HepG2 (cell line): ENCODE results near the gene CCDC124. TPM values are rescaled to one million over a fixed set of nuclear protein-coding genes. Genes with fewer than 3 reads are reported as not detected.

Experiments used
- ARNT2 ChIP-seq: sonication (generic); formaldehyde crosslinking; IDR thresholded peaks from 2 replicates; pipeline ENCODE4 v1.8.0; 2022; ENCODE audit warnings: mild to moderate bottlenecking, low read depth, missing genetic modification reagents, moderate library complexity
- ATF7-NPFF ChIP-seq: sonication (generic); formaldehyde crosslinking; IDR thresholded peaks from 2 replicates; pipeline ENCODE4 v1.8.1; 2023; ENCODE audit warnings: mild to moderate bottlenecking, low read depth, missing genetic modification reagents, moderate library complexity
- CC2D1A ChIP-seq: sonication (generic); formaldehyde crosslinking; IDR thresholded peaks from 2 replicates; pipeline ENCODE4 v1.8.1; 2023; ENCODE audit warnings: mild to moderate bottlenecking, missing genetic modification reagents
- KLF16 ChIP-seq, 2 experiments: sonication (generic) in 1 of 2; formaldehyde crosslinking in 1 of 2; IDR thresholded peaks; 2 replicates each; pipeline versions ENCODE4 v1.6.1 to v1.8.0; 2016 to 2023; ENCODE audit warnings: missing genetic modification reagents in 2 of 2, missing compliant biosample characterization in 1 of 2
- KLF6 ChIP-seq: IDR thresholded peaks from 2 replicates; pipeline ENCODE4 v1.8.0; 2016; ENCODE audit warnings: missing biosample characterization, missing genetic modification reagents
- MTF1 ChIP-seq: sonication (generic); formaldehyde crosslinking; IDR thresholded peaks from 2 replicates; pipeline ENCODE4 v1.5.0; 2020; ENCODE audit warnings: missing genetic modification reagents
- SALL1 ChIP-seq: sonication (generic); formaldehyde crosslinking; IDR thresholded peaks from 2 replicates; pipeline ENCODE4 v1.8.0; 2022; ENCODE audit warnings: mild to moderate bottlenecking, missing genetic modification reagents
- ZBTB20 ChIP-seq: sonication (generic); formaldehyde crosslinking; IDR thresholded peaks from 2 replicates; pipeline ENCODE4 v1.8.1; 2023; ENCODE audit warnings: missing genetic modification reagents, low read depth, mild to moderate bottlenecking, borderline replicate concordance
- ZMYM4 ChIP-seq: sonication (generic); formaldehyde crosslinking; IDR thresholded peaks from 2 replicates; pipeline ENCODE4 v1.8.1; 2023; ENCODE audit warnings: mild to moderate bottlenecking, missing genetic modification reagents
- ZNF430 ChIP-seq: sonication (generic); formaldehyde crosslinking; IDR thresholded peaks from 2 replicates; pipeline ENCODE4 v1.9.0; 2021; ENCODE audit warnings: mild to moderate bottlenecking, missing genetic modification reagents
- ZNF567 ChIP-seq: sonication (generic); formaldehyde crosslinking; IDR thresholded peaks from 2 replicates; pipeline ENCODE4 v1.8.1; 2023; ENCODE audit warnings: mild to moderate bottlenecking, missing genetic modification reagents, borderline replicate concordance
- ZNF761 ChIP-seq: sonication (generic); formaldehyde crosslinking; conservative IDR thresholded peaks from 2 replicates; pipeline ENCODE4 v1.4.0; 2020; ENCODE audit warnings: mild to moderate bottlenecking, missing genetic modification reagents
- polyA plus RNA-seq, 8 experiments: library from polyadenylated mRNA; depleted of rRNA in 3 of 8; stranded (reverse) in 7 of 8; unstranded in 1 of 8; fragments of >200 nt; fragmentation: Illumina TruSeq in 4 of 8; extraction: Trizol in 4 of 8; gene quantifications; 2 replicates each; pipeline versions ENCODE4 v1.2.1 to v1.2.3, GENCODE V29; 2011 to 2016; ENCODE audit warnings: low read depth in 4 of 8, missing spikeins in 1 of 8, mixed read lengths in 1 of 8; ENCODE audit not compliant: insufficient read depth in 1 of 8
- total RNA-seq, 5 experiments: library from RNA; depleted of rRNA; stranded (reverse); fragments of >200 nt; fragmentation: Illumina TruSeq; extraction: Trizol; gene quantifications; 2 replicates each; pipeline ENCODE4 v1.2.3, GENCODE V29; 2016; ENCODE audit warnings: low read depth in 1 of 5
- TF ChIP-seq, protein P1 (sequence below), 2 experiments: sonication (generic) in 1 of 2; formaldehyde crosslinking in 1 of 2; IDR thresholded peaks; 2 replicates each; pipeline versions ENCODE4 v1.4.0 to v1.6.1; 2016 to 2020; ENCODE audit warnings: borderline replicate concordance in 1 of 2, low read depth in 1 of 2, mild to moderate bottlenecking in 1 of 2, missing genetic modification reagents in 1 of 2
- TF ChIP-seq, protein P2 (sequence below): sonication (generic); formaldehyde crosslinking; IDR thresholded peaks from 2 replicates; pipeline ENCODE4 v1.4.0; 2020; ENCODE audit warnings: missing genetic modification reagents
- TF ChIP-seq, protein P3 (sequence below): sonication (generic); formaldehyde crosslinking; IDR thresholded peaks from 2 replicates; pipeline ENCODE4 v1.4.0; 2020; ENCODE audit warnings: low read depth, missing genetic modification reagents

CCDC124 gene
- total and polyA plus RNA-seq, 2 of the 13 experiments (the other 11 are each of a cell fraction or from before 2014, with no cell fraction given), result 14.9 to 20.3 TPM

DNA sequence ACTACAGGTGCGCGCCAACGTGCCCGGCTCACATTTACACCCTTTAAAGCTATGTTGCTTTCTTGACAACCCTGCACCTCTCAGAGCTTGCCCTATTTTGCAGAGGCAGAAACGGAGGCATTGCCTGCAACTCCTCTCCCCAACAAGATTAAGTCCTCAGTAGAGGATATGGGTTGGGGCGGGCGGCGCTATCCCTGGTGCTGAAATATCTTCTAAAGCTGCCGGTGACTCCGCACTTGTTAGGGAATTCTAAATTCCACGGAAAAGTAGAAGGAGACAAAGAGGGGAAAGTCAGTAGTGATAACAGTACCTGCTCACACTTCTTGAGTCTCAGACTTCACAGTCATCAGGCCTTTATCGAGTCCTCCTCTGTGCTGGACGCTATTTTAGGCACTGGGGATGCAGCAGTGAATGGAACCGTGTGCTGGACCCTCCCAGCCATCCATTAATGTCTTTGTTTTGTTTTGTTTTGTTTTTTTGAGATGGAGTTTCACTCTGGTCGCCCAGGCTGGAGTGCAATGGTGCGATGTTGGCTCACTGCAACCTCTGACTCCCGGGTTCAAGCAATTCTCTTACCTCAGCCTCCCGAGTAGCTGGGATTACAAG lies 43.1 kb upstream of the CCDC124 start (continued):
- TF ChIP-seq, protein P1, sequence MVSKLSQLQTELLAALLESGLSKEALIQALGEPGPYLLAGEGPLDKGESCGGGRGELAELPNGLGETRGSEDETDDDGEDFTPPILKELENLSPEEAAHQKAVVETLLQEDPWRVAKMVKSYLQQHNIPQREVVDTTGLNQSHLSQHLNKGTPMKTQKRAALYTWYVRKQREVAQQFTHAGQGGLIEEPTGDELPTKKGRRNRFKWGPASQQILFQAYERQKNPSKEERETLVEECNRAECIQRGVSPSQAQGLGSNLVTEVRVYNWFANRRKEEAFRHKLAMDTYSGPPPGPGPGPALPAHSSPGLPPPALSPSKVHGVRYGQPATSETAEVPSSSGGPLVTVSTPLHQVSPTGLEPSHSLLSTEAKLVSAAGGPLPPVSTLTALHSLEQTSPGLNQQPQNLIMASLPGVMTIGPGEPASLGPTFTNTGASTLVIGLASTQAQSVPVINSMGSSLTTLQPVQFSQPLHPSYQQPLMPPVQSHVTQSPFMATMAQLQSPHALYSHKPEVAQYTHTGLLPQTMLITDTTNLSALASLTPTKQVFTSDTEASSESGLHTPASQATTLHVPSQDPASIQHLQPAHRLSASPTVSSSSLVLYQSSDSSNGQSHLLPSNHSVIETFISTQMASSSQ (IDR thresholded peaks at IDR 0.05; ENCODE audit: low read depth), result no peak
- TF ChIP-seq, protein P1 (CRISPR knock-in tag; IDR thresholded peaks at IDR 0.05; ENCODE audit: borderline replicate concordance), result no peak
- TF ChIP-seq ZNF430 (CRISPR knock-in tag) (peak; percentile 61; the same call in 1 of the 2 replicates), KLF6 (peak; percentile 88), ZBTB20 (CRISPR knock-in tag) (no peak), CC2D1A (no peak), ZNF761 (CRISPR knock-in tag) (no peak), ARNT2 (CRISPR knock-in tag) (0 out of 2 replicates have a peak, but pooled peaks have one; percentile 32), ATF7-NPFF (CRISPR knock-in tag) (no peak), KLF16 (CRISPR knock-in tag; IDR thresholded peaks at IDR 0.05) (peak in 1 of 2 experiments; percentile 78; a peak in 2 of 4 replicates), ZNF567 (no peak), ZMYM4 (CRISPR knock-in tag) (0 out of 2 replicates have a peak, but pooled peaks have one; percentile 16), SALL1 (CRISPR knock-in tag) (peak; percentile 66), MTF1 (CRISPR knock-in tag) (0 out of 2 replicates have a peak, but pooled peaks have one; percentile 65)
- TF ChIP-seq, protein P2, sequence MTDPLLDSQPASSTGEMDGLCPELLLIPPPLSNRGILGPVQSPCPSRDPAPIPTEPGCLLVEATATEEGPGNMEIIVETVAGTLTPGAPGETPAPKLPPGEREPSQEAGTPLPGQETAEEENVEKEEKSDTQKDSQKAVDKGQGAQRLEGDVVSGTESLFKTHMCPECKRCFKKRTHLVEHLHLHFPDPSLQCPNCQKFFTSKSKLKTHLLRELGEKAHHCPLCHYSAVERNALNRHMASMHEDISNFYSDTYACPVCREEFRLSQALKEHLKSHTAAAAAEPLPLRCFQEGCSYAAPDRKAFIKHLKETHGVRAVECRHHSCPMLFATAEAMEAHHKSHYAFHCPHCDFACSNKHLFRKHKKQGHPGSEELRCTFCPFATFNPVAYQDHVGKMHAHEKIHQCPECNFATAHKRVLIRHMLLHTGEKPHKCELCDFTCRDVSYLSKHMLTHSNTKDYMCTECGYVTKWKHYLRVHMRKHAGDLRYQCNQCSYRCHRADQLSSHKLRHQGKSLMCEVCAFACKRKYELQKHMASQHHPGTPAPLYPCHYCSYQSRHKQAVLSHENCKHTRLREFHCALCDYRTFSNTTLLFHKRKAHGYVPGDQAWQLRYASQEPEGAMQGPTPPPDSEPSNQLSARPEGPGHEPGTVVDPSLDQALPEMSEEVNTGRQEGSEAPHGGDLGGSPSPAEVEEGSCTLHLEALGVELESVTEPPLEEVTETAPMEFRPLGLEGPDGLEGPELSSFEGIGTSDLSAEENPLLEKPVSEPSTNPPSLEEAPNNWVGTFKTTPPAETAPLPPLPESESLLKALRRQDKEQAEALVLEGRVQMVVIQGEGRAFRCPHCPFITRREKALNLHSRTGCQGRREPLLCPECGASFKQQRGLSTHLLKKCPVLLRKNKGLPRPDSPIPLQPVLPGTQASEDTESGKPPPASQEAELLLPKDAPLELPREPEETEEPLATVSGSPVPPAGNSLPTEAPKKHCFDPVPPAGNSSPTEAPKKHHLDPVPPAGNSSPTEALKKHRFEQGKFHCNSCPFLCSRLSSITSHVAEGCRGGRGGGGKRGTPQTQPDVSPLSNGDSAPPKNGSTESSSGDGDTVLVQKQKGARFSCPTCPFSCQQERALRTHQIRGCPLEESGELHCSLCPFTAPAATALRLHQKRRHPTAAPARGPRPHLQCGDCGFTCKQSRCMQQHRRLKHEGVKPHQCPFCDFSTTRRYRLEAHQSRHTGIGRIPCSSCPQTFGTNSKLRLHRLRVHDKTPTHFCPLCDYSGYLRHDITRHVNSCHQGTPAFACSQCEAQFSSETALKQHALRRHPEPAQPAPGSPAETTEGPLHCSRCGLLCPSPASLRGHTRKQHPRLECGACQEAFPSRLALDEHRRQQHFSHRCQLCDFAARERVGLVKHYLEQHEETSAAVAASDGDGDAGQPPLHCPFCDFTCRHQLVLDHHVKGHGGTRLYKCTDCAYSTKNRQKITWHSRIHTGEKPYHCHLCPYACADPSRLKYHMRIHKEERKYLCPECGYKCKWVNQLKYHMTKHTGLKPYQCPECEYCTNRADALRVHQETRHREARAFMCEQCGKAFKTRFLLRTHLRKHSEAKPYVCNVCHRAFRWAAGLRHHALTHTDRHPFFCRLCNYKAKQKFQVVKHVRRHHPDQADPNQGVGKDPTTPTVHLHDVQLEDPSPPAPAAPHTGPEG (CRISPR knock-in tag), result 0 out of 2 replicates have a peak, but pooled peaks have one; percentile 59
- TF ChIP-seq, protein P3, sequence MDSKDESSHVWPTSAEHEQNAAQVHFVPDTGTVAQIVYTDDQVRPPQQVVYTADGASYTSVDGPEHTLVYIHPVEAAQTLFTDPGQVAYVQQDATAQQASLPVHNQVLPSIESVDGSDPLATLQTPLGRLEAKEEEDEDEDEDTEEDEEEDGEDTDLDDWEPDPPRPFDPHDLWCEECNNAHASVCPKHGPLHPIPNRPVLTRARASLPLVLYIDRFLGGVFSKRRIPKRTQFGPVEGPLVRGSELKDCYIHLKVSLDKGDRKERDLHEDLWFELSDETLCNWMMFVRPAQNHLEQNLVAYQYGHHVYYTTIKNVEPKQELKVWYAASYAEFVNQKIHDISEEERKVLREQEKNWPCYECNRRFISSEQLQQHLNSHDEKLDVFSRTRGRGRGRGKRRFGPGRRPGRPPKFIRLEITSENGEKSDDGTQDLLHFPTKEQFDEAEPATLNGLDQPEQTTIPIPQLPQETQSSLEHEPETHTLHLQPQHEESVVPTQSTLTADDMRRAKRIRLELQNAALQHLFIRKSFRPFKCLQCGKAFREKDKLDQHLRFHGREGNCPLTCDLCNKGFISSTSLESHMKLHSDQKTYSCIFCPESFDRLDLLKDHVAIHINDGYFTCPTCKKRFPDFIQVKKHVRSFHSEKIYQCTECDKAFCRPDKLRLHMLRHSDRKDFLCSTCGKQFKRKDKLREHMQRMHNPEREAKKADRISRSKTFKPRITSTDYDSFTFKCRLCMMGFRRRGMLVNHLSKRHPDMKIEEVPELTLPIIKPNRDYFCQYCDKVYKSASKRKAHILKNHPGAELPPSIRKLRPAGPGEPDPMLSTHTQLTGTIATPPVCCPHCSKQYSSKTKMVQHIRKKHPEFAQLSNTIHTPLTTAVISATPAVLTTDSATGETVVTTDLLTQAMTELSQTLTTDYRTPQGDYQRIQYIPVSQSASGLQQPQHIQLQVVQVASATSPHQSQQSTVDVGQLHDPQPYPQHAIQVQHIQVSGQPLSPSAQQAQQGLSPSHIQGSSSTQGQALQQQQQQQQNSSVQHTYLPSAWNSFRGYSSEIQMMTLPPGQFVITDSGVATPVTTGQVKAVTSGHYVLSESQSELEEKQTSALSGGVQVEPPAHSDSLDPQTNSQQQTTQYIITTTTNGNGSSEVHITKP (CRISPR knock-in tag), result no peak
